Middle frontal gyrus (tissue), 1 donor: ENCODE results near the gene SCUBE1.

Experiments
- DNase-seq: peaks from one replicate; pipeline ENCODE4 v3.0.0-alpha.2; 2015; ENCODE audit warnings: low spot score; ENCODE audit errors: extremely low spot score

The SCUBE1 gene

DNA sequence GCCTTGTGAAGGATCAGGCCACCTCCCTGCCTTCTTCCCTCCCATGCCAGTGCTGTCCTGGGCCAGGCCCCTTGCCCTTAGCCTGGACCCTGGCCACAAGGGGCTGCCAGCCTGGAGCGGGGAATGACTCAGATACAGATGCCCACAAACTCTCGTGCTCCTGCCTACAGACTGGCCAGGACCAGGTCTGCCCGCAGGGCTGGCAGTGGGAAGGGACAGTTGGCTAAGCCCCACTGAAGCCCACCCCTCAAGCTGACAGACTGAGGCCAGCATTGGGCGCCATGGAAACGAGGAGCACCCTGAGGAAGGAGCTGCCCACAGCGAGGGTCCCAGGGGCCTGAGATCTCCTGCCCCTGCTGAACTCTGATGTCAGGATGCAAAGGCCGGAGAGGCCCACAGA, 14.1 kb downstream of the SCUBE1 start:
- DNase-seq = no peak

DNA sequence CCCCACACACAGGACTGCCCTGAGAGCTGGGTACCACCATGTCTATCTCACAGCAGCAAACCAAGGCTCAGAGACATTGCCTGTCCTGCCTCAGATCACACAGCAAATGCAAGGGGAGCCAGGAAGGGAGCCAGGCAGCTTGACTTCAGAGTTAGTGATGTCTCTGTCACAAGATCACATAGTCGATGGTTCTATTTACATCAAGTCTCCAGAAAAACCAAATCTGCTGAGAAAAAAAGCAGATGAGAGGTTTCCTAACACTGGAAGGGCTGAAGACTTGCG, 16.1 kb downstream of the SCUBE1 start:
- DNase-seq = no peak

DNA sequence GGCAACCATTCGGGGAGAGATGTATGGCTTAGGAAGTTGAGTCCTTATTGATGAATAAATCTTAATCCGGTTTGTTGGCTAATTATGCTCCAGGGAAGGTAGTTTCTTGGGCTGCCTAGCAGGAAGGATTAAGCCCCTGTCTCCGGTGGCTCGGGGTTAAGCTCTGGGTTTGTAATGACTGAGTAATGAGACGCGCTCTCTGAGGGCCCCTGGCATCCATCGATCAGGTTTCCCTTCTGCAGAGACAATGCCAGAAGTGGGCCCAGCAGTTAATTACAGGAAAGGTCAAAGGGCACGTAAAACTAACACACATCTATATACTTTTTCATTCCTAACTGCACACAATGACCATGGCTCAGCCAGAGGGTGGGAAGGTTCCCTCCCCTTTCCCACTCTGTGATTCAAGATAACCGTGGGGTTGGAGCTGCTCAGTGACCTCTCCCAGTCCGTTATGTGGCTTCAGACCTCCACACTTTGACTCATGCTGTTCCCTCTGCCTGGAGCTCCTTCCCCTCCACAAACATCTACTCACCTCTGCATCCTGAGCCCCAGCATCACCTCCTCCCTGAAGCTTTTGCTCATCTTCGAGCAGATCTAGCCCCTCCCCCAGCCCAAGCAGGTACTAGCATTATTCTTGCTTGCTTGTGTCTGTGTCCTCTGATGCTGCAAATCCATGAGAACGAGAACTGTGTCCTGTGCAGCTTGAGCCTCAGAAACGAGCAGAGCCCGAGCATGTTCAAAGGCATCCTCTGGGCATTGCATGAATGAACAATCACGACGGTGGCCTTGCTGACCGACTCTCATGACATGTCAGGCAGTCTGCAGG, 16.6 kb downstream of the SCUBE1 start:
- no peak for DNase-seq

DNA sequence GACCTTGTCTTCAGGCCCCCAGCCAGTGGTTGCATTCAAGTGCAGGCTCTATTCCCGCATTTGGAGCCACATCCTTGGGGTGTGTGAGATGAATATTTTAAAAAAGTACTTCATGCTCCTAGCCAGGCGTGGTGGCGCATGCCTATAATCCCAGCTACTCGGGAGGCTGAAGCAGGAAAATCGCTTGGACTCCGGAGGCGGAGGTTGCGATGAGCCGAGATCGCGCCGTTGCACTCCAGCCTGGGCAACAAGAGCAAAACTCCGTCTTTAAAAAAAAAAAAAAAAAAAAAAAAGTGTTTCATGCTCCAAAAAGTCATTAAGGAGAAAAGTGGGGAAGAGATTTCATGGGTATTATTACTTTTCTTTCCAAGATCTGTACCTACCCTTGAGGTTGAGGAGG, 18.0 kb downstream of the SCUBE1 start:
- DNase-seq = no peak

DNA sequence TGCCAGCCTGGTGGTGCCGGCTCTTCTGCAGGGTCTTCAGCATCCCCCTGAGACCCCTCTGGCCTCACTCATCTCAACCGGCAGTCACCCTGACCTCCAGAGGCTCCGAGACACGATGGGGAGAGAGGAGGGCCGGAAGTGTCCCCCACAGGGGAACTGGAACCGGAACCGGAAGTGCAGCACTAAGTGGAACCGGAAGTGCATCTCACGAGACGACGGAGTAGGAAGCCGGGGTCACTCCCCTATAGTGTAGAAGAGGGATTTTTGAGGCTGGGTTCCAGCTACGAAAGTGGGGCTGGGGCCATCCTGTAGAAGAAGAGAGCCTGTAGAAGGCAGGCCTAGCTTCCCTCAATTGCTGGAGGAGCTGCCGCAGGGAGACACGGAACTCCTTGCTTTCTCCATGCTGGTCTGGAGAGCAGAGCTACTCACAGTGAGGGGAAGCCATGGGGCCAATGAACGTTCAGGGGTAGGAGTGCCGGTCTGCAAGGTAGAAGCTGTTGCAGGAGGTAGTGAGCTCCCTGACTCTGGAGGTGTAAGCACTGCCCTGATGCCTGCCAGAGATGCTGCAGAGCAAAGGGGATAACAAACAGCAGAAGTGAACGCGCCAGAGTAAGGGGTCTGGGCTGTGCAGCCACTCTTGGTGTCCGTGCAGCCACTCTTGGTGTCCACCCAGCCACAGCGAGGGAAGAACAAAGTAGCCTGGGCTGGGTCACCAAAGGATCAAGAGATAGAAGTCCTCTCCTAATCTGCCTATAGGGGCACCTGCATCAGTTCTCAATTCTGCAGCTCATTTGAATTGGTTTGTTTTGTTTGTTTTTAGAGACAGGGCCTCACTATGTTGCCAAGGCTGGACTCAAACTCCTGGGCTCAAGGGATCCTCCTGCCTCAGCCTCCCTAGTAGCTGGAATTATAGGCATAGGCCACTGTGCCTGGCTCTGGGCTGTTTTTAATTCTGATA, 21.9 kb downstream of the SCUBE1 start:
- DNase-seq = no peak

DNA sequence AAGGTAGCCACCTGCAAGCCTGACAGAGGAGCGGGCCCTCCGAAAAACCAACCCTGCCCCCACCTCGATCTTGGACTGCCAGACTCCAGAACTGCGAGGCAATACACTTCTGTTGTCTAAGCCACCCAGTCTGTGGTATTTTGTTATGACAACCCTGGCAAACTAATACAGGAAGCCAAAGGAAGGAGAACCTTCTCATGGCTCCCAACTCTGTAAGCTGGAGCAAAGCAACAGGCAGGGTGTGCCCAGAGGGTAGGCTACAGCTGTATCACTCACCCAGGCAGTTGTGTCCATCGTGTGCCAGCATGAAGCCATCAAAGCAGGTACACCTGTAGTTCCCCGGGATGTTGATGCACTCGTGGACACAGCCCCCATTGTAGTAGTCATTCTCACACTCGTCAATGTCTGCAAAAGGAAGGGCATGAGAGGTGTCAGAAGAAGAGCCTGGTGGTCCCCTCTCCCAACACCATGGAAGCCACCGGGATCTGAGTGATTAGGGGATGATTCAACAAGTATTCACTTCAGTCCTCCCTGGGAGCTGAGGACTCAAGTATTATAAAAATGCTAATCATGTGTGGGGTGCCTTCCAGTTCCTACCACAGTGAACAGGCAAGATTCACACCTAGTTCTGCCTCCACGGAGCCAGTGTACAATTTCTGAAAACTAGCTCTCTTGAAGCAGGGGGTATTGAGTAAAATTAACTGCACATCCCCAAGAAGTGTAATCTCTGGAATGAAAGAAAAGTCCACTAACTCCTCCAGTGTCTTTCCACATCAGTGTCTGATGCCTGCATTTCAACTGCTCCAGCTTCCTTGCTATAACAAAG, 23.3 kb downstream of the SCUBE1 start:
- DNase-seq = no peak

DNA sequence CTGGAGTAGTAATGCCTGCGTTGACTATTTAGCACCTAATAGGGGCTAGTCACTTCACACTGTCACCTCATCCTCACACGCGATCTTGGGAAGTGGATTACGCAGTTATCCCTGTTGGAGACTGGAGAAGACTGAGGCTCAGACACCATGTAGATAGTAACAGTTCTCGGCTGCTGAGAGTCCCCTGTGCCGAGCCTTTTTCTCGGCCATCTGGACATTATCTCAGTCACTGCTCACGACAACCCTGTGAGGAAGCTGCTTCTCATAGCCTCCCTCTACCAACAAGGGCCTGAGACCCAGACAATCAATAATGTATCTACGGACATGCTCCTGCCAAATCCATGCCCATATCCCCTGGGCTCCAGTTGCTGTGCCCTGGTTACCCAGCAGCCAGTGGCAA, 25.9 kb downstream of the SCUBE1 start:
- no peak for DNase-seq

DNA sequence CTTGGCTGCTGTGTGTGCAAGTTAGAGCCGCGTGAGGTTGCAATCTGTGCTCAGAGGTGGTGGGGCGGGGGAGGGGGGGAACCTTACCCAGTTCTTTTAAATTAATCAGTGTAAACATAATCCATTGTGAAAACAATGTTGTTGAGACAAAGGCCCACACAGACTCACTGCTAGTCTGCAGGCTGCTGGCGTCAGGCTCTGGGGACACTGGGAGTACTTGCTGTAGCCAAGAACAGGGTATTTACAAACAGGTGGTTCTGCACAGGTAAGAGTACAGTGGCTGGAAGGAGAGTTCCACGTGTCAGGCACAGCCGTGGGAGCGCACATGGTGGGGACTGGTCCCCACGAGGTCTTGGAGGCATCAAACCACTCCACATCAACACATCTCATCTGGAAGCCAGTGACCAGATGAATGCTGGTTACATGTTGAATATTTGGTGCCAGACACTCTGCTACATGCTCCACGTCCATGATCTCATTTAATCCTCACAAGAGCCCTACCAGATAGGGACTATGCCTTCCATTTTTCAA, 27.4 kb downstream of the SCUBE1 start:
- DNase-seq = no peak

DNA sequence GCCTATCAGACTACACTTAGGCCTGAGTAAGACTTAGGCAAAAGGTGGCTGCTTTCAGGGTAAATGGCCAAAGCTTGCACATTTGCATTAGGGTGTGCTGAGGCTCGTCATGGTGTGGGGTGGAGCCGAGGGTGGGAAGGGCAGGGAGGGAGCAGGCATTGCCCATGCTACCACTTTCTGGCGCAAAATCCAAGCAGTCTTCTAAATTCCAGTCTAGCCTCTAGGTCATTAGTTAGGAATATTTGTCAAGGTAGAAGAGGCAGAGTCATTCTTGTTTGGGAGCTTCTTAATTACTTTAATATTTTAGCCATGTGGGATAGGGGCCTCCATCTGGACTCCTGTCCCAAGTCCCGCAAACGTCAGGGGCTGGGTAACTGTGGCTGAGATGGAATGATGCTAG, 28.6 kb downstream of the SCUBE1 start:
- DNase-seq = no peak

DNA sequence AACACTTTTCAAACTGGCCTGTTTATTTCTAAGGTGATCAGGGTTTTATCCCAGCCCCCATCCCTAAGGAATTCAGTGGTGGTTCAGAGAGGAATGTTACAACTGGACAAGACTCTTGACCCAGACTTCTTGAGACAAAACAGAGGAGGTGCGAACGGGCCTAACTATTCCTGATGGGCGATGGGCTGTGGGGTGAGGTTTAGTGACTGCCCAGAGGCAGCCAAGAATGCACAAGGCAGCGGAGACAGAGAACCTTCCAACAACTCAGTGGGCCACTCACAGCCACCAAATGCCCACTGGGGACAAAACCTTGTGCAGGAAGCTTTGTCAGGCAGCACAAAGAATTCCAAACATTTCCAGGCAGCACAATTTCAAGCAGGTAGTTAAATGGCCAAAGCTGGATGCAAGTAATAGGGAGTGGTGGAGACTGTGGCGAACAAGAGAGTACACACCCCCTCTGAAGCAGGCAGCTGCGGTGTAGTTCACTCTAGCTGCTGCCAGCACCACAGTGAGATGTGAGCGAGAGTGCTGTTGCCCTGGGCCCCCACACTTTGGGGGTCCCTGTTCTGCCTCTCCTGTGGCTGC, 29.2 kb downstream of the SCUBE1 start:
- DNase-seq = no peak

DNA sequence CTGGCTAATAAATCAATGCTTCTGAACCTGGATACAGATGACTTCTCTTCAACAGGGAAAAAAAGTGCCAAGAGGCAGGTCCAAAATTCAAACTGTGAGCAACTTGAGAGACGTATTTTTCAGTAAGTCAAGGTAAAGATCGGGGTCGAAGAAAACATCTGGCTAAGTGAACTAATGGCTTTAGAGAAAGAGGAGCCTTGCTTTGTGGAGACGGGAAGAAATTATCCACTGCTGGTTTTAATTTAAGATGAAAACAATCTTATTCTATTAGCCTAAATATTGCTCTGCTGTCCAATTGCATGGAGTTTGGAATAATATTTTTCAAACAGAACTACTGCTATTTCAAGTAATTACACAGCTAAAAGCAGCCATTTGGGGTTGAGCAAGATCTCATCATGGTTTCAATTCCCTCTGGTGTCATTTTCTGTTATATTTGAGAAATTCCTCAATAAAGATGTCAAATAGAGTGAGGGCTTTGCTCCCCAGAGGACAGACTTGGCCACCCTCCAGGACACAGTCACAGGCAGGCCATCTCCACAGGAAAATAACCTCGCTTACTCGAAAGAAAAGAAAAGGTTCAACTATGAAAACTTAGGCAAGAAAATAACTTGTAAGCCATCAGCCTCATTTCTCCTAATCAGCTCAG, 29.8 kb downstream of the SCUBE1 start:
- no peak for DNase-seq

DNA sequence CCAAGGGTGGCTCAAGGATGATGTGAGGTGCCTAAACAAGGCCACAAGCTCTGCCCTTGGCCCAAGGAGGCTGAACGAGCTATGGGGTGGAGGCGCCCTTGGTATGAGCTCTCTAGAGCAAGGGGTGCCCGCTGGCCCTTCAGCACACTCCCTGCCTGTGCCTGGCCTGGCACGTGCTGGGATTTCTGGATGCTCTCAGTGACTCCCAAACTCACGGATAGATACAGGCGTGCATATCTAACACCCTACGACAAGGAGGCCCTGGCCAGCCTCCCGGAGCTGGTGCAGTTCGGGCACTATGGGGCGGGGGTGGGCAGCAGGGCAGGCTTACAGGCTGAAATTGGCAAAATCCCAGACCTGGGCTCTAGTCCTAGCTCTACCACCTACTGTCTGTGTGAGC, 30.6 kb downstream of the SCUBE1 start:
- no peak for DNase-seq

DNA sequence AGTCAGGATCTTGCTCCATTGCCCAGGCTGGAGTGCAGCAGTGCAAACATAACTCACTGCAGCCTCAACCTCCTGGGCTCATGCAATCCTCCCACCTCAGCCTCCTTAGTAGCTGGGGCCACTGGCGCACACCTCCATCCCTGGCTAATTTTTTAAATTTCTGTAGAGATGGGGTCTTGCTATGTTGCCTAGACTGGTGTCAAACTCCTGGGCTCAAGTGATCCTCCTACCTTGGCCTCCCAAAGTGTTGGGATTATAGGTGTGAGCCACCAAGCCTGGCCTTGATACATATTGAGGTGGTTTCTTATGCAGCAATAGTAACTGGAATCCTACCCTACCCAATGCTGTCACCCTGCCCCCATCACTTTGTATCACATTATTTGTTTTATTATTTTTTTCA, 32.4 kb downstream of the SCUBE1 start:
- no peak for DNase-seq

DNA sequence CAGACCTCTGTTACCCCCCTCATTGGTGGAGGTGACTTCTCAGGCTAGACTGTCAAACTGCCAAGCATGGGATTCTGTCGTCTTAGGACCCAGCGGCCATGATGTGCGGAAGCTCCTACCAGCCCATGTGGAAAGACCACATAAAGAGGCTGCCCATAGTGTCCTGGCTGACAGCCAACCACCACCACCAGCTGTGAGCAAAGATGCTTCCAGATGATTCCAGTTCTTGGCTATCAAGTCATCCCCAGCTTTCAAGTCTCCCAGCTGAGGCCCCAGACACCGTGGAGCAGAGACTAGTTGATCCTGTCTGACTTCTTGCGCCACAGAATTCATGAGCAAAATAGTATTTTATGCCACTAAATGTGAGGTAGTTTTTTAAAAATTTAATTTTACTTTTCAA, 32.9 kb downstream of the SCUBE1 start:
- no peak for DNase-seq

DNA sequence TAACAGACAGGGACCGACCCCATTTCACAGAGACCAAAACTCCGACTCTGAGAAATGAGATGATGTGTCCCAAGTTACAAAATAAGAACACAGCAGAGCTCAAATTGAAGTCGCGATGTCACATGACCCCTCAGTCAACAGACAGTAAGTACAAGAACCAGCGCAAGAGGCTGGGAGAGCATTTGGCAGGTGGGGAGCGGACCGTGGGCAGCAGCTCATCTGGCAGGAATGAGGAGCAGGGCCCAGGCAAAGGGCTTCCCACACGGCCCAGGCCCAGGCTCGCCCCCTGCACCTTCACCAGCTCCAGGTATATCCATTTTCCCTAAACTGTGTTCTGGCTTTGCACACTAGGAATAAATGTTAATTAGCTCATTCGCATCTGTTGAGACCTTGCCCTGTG, 34.3 kb downstream of the SCUBE1 start:
- no peak for DNase-seq

DNA sequence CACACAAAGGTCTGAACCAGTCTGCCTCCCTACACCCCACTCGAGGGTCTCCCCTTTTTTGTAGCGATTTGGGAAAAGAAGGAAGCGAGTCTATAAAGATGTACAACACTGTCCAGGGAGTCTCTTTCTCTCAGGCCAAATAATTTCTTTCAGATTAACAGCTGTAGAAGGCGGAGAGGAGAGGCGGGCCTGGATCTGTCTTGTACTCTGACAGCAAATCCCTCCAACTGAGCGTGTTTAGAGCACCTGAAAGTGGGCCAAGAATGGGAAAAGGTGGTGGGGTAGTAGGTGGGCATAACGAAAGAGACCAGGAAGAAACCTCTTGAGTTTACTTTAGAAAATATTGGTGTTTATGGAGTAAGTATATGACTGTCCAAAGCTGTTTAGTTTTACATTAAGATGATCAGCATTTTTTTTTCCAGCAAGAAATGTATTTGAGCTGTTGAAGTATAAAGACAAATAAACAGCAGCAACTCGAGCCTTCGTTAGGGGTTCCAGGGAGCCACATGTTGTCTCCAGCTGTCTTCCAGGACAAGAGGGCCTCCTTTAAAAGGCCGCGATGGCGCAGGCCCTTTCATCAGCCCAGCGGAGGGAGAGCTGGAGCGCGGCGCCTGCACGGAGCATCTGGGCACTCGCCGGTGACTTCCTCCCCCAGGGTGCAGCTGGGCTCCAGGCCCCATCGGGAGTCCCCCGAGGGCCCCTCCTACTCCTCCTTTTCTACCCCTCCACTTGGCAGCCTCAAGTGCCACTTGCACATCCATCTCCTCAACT, 34.9 kb downstream of the SCUBE1 start:
- DNase-seq = no peak

DNA sequence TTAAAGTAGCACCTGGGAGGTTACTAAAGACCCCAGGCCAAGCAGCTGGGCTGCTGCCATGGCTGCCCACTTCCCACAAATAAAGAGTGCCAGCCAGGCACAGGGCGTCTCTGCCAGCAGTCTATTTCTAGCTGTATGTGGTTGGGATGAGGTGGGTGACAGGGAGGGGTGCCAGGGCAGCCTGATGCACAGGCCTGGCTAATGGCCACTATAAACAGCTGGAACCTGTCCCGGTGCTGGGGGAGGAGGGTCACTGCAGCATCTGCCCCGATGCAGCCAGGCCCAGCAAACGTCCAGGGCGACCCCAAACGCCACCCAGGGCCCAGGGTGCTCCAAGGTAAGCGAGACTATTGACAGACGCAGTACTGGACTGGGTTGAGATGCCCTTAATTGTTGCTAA, 37.4 kb downstream of the SCUBE1 start:
- DNase-seq = no peak

DNA sequence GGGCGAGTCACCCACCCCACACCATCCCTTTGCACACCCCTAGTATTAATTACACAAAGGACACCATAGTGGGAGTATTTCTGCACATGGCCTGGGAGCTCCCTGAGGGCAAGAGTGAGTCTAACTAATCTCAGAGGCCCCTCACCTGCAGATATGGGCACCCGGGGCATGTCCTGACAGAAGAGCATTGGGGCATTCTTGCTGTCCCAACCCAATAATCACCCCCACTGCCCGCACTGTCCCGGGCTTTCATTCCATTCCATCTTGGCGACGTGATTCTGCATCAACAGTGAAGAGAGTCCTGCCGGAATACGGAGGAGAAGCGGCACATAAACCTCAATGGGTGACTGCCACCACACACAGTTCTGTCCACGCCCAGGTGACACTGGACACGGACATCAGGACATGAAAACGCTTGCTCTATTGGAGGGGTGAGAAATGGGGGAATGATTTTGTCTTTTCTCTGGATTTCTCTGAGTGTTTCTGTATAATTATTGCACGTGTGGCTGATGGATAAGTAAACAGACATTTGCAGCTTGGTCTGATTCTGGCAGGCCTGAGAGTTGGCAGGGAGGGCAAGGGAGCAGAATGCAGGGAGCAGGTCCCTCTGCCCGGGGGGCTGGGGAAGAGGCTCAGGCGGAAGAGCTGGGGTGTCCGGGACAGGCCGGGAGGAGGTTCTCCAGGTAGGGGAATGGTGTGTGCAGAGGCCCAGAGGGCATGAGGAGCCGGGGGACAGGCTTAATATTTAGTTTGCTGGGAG, 38.2 kb downstream of the SCUBE1 start:
- no peak for DNase-seq

DNA sequence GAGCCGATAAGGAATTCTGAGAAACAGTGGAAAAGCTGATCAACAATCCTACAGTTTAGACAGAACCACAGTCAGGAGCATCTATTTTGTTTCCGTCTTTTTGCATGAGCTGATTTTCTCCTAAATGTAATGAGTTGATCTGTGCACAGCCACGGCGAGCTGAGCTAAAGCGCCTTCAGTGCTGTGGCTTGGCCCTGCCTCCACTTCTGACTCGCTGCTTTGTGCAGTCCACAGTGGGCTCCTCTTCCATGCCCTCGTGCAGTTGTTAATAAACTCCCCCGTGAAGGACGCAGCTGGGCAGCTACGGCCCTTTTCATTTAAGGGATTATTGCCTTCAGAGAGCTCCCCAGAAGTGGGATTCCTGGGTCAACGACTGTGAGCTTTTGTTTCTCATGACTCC, 39.4 kb downstream of the SCUBE1 start:
- no peak for DNase-seq
